HG02884 (cell line): ENCODE results near the gene PTPN4.

ENCODE experiments used
- ATAC-seq: cut with Tn5 transposase; IDR thresholded peaks from one replicate; pipeline ENCODE4 v1.9.1; 2021; ENCODE audit warnings: mild to moderate bottlenecking, moderate library complexity; ENCODE audit not compliant: unreplicated experiment

Gene PTPN4

GRCh38 chr2:119730671-119731177 is 29.0 kb upstream of the PTPN4 start:
- no peak for ATAC-seq

GRCh38 chr2:119731983-119732382 is 27.7 kb upstream of the PTPN4 start:
- no peak for ATAC-seq

GRCh38 chr2:119732601-119733164 is 27.0 kb upstream of the PTPN4 start:
- ATAC-seq, result no peak

GRCh38 chr2:119734047-119734446 is 25.7 kb upstream of the PTPN4 start:
- ATAC-seq, result no peak

- ATAC-seq, result no peak
These were observed 24.2 kb upstream of the PTPN4 start for GRCh38 chr2:119735565-119735964.

GRCh38 chr2:119736021-119736420 is 23.7 kb upstream of the PTPN4 start:
- no peak for ATAC-seq

GRCh38 chr2:119739580-119740255 is 20.0 kb upstream of the PTPN4 start:
- ATAC-seq, result no peak

GRCh38 chr2:119741001-119741400 is 18.7 kb upstream of the PTPN4 start:
- no peak for ATAC-seq

- ATAC-seq, result no peak
These were observed 17.9 kb upstream of the PTPN4 start for GRCh38 chr2:119741868-119742267.

- ATAC-seq, result no peak
These were observed 15.3 kb upstream of the PTPN4 start for GRCh38 chr2:119744335-119744939.

GRCh38 chr2:119745566-119745965 is 14.2 kb upstream of the PTPN4 start:
- ATAC-seq, result no peak

- no peak for ATAC-seq
These were observed 12.7 kb upstream of the PTPN4 start for GRCh38 chr2:119746836-119747686.

GRCh38 chr2:119748135-119748534 is 11.6 kb upstream of the PTPN4 start:
- no peak for ATAC-seq

GRCh38 chr2:119749477-119750012 is 10.2 kb upstream of the PTPN4 start:
- no peak for ATAC-seq

GRCh38 chr2:119751706-119752105 is 8.0 kb upstream of the PTPN4 start:
- no peak for ATAC-seq

GRCh38 chr2:119753041-119753929 is 6.4 kb upstream of the PTPN4 start:
- ATAC-seq, result no peak

- ATAC-seq, result no peak
These were observed 5.8 kb upstream of the PTPN4 start for GRCh38 chr2:119753930-119754321.

GRCh38 chr2:119755906-119756305 is 3.8 kb upstream of the PTPN4 start:
- no peak for ATAC-seq

- ATAC-seq, result no peak
These were observed 2.9 kb upstream of the PTPN4 start for GRCh38 chr2:119756837-119757236.

GRCh38 chr2:119758881-119759450 is 756 bp upstream of the PTPN4 start:
- no peak for ATAC-seq
